Medulla oblongata (tissue), 1 donor: ENCODE data around the gene SYT13.
A peak's percentile ranks its signal among the peaks of the same experiment; 100 is the strongest.

Experiments
- DNase-seq: peaks from one replicate; pipeline ENCODE4 v3.0.0-alpha.2; 2015; ENCODE audit errors: extremely low spot score

Gene SYT13

GRCh38 chr11:45218705-45219104, 67.4 kb downstream of the SYT13 start:
- no peak for DNase-seq

- DNase-seq = no peak
These were observed 68.2 kb downstream of the SYT13 start for GRCh38 chr11:45217991-45218390.

- DNase-seq = no peak
These were observed 69.2 kb downstream of the SYT13 start for GRCh38 chr11:45216901-45217300.

GRCh38 chr11:45216031-45216430, 70.1 kb downstream of the SYT13 start:
- DNase-seq = no peak

GRCh38 chr11:45215098-45215865, 70.9 kb downstream of the SYT13 start:
- no peak for DNase-seq

- DNase-seq = no peak
These were observed 72.4 kb downstream of the SYT13 start for GRCh38 chr11:45213717-45214116.

- no peak for DNase-seq
These were observed 72.8 kb downstream of the SYT13 start for GRCh38 chr11:45213316-45213665.

- DNase-seq = no peak
These were observed 73.4 kb downstream of the SYT13 start for GRCh38 chr11:45212566-45213315.

GRCh38 chr11:45211732-45212131, 74.4 kb downstream of the SYT13 start:
- no peak for DNase-seq

- DNase-seq = no peak
These were observed 75.3 kb downstream of the SYT13 start for GRCh38 chr11:45210846-45211245.

GRCh38 chr11:45209891-45210699, 76.0 kb downstream of the SYT13 start:
- peak; percentile 23 for DNase-seq

GRCh38 chr11:45209000-45209879, 76.9 kb downstream of the SYT13 start:
- no peak for DNase-seq

GRCh38 chr11:45208135-45208534, 78.0 kb downstream of the SYT13 start:
- no peak for DNase-seq

- no peak for DNase-seq
These were observed 80.2 kb downstream of the SYT13 start for GRCh38 chr11:45205978-45206377.

- DNase-seq = no peak
These were observed 81.4 kb downstream of the SYT13 start for GRCh38 chr11:45204761-45205160.

- DNase-seq = peak; percentile 9
These were observed 92.4 kb downstream of the SYT13 start for GRCh38 chr11:45193695-45194094.
